HG03457 (cell line): ENCODE measurements around the gene M1AP.

Source experiments
- ATAC-seq: cut with Tn5 transposase; IDR thresholded peaks from one replicate; pipeline ENCODE4 v1.9.1; 2021; ENCODE audit warnings: moderate number of reproducible peaks; ENCODE audit not compliant: unreplicated experiment

M1AP gene

GRCh38 chr2:74599676-74600075 is 48.5 kb downstream of the M1AP start:
- no peak for ATAC-seq

GRCh38 chr2:74597410-74597809 is 50.7 kb downstream of the M1AP start:
- ATAC-seq = no peak

- ATAC-seq = no peak
Observed at GRCh38 chr2:74596584-74596983, 51.5 kb downstream of the M1AP start.

DNA sequence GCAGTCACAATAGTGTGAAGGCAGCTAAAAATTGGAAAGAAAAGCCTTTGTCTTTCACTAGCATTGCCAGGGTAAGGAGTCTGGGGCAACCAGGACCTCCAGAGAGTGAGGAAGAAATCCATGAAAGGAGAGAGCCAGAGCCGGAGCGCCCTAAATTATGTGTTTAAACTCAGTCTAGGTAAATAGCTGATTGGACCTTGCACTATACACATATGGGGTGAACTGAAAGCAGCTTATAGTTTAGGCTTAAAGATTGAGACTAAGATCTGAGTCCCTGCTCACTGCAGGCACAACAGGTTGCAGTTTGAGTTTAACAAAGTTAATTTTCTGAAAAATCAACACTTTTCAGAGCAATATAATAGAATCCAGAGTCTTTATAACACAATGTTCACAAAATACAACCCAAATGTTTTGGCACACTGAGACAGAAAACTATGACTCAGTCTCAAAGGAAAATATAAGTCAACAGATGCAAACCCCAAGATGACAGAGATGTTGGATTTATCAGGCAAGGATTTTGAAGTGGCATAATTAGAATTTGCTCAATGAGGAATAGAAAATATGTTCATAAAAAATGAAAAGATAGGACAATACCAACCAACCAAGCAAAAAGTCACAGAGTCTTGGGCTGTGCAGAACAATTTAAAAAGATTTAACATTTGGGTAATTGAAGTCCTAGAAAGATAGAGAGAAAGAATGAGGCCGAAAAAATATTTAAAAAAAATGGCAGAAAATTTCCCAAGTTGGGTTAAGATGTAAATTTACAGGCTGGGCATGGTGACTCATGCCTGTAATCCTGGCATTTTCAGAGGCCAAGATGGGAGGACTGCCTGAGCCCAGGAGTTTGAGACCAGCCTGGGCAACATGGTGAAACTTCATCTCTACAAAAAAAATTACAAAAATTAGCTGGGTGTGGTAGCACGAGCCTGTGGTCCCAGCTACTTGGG is 54.0 kb downstream of the M1AP start:
- ATAC-seq = no peak

- ATAC-seq = no peak
Observed at GRCh38 chr2:74588664-74589063, 59.5 kb downstream of the M1AP start.

- ATAC-seq = no peak
Observed at GRCh38 chr2:74587664-74588277, 60.4 kb downstream of the M1AP start.

DNA sequence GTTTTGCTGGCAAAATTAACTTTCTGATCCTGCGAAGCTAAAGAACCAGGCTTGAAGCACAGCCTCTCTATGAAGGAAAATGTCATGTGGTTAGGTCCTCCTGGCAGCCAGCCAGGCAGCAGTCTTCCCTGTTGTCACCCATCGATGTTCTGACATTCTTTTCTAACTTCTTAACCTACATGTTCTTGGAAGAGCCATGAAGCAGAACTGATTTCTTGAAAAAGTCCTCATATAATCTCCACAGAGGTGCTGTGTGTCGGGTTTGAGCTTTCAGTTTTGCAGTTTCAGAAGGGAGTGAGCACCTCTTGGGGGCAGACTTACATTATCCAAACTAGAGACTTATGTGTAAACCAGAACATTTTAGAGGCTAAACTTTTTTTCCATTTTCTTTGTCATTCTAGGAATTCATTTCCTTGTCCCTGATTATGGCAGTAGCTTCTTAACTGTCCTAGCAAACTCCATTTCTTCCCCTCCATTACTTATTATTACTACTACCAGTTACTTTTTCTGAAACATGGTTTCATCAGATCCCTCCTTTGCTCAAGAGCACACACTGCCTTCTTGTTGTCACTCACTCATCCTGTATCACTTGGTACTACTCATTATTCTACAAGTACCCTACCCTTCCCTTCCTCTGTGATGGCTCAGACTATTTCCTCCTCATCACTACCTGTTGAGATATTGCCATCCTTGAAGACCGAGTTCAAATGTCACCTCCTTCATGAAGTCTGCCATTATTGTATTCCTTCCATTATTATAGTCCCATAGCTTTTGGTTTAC is 62.5 kb downstream of the M1AP start:
- ATAC-seq = no peak

DNA sequence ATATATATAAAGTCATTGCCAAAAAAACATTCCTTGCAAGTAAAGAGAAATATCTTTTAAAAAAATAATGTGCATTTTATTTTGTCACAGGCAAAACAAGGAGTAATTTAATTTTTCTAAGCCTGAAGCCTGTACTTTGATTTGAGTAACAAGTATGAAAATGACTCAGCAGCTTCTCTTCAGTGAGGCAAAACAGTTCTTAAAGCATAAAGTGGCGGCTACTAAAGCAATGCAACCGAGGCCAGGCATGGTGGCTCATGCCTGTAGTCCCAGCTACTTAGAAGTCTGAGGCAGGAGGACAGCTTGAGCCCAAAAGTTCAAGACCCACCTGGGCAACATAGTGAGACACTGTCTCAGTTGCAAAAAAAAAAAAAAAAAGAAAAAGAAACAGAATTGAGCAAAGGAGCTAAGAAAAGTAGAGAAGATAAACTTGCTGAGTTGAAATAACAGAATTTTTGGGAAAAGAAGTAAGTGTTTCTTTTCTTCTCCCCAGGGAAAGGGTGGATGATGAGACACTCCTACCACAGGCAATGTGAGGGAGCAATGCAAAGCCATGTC is 64.0 kb downstream of the M1AP start:
- no peak for ATAC-seq

DNA sequence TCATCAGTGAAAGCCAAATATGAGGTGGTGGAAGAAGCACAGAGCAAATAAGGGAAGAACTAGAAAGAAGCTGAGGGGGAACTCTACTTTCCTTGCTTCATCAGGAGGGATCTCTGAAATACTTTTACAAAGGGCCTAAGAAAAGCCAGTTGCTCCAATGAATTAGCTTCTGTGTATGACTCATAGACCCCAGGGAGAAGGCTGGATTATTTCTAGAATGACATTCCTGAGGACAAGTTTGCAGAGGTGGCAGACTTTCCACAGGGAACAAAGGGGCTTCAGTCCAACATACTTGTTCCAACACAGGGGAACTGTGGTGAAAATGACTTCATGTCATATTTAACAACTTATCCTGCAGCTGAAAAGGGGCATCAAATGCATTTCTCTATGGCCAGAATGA is 64.6 kb downstream of the M1AP start:
- ATAC-seq = no peak

DNA sequence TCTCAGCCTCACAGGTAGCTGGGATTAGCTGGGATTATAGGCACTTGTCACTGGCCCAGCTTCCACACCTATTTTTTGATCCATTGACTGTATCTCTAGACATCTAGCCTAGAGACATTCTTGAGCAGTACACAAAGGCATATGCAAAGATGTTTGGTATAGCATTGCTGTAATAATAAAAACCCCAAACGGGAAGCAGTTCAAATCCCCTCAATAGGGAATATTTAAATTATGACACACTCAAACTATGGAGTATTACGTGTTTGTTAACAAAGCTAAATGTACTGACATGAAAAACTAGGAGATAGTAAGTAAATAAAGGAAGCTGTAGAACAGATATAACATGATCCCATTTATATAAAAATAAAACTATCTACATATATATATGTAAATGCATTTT is 65.9 kb downstream of the M1AP start:
- ATAC-seq = no peak

GRCh38 chr2:74581463-74581862 is 66.7 kb downstream of the M1AP start:
- no peak for ATAC-seq

GRCh38 chr2:74578408-74578807 is 69.7 kb downstream of the M1AP start:
- ATAC-seq = no peak

- no peak for ATAC-seq
Observed at GRCh38 chr2:74577448-74577847, 70.7 kb downstream of the M1AP start.

- no peak for ATAC-seq
Observed at GRCh38 chr2:74576863-74577229, 71.3 kb downstream of the M1AP start.

- ATAC-seq = no peak
Observed at GRCh38 chr2:74576211-74576862, 71.8 kb downstream of the M1AP start.

DNA sequence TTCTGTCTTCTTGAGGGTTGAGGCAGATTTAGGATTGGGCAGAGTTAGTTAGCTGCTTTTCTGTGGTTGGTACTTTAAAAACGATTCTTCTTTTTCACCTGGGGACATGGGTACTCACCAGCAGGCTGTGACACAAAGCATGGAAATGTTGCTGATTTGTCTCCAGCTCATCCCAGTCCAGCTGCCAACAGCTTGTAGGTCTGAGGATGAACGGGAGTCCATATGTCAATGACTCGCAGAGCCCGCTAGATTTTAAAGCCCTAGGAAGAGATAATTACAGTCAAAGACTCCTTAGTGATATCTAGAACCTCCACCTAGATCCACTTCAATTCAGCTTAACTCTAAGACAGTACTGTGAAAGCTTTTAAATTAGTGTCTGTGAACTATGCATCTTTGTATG is 72.8 kb downstream of the M1AP start:
- ATAC-seq = no peak

- ATAC-seq = no peak
Observed at GRCh38 chr2:74573747-74574562, 74.2 kb downstream of the M1AP start.

GRCh38 chr2:74572178-74572925 is 75.8 kb downstream of the M1AP start:
- ATAC-seq = no peak

GRCh38 chr2:74571058-74571457 is 77.1 kb downstream of the M1AP start:
- peak; percentile 71 for ATAC-seq
